Measurements from ENCODE around the gene MMD. TPM values are rescaled to one million over a fixed set of nuclear protein-coding genes. Genes with fewer than 3 reads are reported as not detected.
"Not testable (repeated sequence)": the region's sequence is repeated elsewhere in the genome, so short reads cannot be mapped to it uniquely, and the experiment has no call there.

MMD gene, protein sequence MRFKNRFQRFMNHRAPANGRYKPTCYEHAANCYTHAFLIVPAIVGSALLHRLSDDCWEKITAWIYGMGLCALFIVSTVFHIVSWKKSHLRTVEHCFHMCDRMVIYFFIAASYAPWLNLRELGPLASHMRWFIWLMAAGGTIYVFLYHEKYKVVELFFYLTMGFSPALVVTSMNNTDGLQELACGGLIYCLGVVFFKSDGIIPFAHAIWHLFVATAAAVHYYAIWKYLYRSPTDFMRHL
- total RNA-seq: 10 to 100 TPM; 11.1 to 14.3 TPM

DNA sequence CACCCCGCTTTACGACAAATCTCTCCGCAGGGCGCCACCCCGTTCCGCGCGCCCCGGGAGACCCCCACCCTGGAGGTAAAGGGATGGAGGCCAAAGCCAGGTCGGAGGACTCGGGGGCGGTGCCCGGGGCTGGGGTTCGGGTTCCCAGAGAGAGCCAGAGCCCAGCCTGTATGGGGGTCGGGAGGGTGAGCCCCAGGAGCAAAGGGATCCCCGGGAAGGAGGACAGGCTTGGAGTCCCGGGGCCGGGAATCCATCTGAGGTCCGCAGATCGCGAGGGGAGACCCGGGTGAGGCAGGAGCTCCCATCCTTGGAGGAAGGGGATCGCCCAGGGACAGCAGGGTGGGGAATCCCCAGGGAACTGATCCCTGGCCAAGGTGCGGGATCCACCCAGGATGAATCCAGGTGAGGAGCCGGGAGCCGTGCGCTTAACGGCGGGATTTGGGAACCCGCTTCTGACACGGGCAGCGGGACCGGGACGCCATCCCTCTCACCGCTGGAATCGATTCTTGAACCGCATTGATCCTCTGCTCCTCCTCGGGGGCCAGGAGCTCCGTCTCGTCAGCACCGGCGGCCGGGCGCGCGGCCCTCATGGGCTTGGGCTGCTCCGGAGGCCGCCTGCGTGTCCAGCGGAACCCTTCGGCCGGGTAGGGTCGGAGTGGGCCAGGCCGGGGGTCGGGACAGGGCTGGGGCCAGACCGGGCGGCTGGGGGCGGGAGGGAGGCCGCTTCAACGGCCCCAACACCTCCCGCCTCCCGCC lies at the start of gene MMD:
MMD (minus strand) TSS at position 657 of the 756 bp plus-strand sequence; CDS start at position 517, 140 bp downstream.
- H3K27ac ChIP-seq: peak within 1 kb of the TSS; percentile 35 to 41

DNA sequence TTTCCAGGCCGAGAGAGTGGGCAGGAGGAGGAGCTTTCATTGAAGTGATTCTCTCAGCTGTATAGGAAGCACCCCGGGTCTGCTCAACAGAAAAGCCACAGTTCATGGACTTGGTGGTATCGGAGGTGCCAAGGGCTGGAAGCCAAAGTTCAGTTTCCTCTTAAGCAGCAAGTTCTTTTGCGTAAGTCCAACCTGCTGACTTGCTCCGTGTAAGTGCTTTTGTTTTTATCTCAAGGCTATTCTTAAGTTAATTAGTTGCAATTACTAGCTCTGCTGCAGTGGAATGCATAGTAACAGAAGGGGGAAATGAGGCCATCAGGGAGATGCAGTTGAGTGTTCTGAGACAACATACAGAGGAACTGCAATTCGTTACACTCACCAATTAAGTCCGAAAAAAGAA lies 45.0 kb upstream of the MMD start:
- Histone ChIP-seq H3K27ac (no peak overlapping the region), H3K9me3 (no peaks in the 10 kb centered on the region), H3K36me3 (no peaks in the 10 kb centered on the region), H3K4me3 (no peak overlapping the region), H3K27me3 (replicated peaks; ENCODE audit: insufficient read depth) (no peaks in the 10 kb centered on the region), H3K4me1 (ENCODE audit: control insufficient read depth in 1 of 2, low read depth in 2 of 2) (no peaks in the 10 kb centered on the region)
- DNase-seq (ENCODE audit: low spot score) (no peak), ATAC-seq (ENCODE audit: insufficient number of reproducible peaks, low FRiP score, low read depth) (no peak)
- TF ChIP-seq, protein P1, sequence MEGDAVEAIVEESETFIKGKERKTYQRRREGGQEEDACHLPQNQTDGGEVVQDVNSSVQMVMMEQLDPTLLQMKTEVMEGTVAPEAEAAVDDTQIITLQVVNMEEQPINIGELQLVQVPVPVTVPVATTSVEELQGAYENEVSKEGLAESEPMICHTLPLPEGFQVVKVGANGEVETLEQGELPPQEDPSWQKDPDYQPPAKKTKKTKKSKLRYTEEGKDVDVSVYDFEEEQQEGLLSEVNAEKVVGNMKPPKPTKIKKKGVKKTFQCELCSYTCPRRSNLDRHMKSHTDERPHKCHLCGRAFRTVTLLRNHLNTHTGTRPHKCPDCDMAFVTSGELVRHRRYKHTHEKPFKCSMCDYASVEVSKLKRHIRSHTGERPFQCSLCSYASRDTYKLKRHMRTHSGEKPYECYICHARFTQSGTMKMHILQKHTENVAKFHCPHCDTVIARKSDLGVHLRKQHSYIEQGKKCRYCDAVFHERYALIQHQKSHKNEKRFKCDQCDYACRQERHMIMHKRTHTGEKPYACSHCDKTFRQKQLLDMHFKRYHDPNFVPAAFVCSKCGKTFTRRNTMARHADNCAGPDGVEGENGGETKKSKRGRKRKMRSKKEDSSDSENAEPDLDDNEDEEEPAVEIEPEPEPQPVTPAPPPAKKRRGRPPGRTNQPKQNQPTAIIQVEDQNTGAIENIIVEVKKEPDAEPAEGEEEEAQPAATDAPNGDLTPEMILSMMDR (IDR thresholded peaks at IDR 0.05): no peak

More for the DNA sequence above, at the start of gene MMD:
- Histone ChIP-seq H3K36me3 (no peaks in the 10 kb centered on the region), H3K4me1 (ENCODE audit: control insufficient read depth in 1 of 2, low read depth in 2 of 2) (peaks cover 0 to 17% of the 10 kb centered on the region in 2 donors), H3K27me3 (replicated peaks; ENCODE audit: insufficient read depth) (no peaks in the 10 kb centered on the region), H3K9me3 (no peaks in the 10 kb centered on the region), H3K4me3 (peak within 1 kb of the TSS; percentile 86)
- DNase-seq (ENCODE audit: low spot score) (no peak), ATAC-seq (ENCODE audit: insufficient number of reproducible peaks, low FRiP score, low read depth) (peak; percentile 44)
- TF ChIP-seq, protein P1 (IDR thresholded peaks at IDR 0.05): no peak

DNA sequence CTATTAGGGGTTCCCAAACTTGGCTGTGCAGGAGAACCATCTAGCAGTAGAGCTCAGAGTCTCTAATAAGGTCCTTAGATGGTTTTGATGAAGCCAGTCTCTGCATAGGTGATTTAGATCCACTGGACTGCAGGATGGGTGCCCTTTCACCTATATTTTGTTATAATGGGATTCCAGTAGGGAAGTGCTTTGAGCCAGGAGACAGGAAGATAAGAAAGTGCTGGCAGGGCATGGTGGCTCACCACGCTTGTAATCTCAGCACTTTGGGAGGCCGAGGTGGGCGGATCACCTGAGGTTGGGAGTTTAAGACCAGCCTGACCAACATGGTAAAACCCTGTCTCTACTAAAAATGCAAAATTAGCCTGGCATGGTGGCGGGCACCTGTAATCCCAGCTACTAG lies 44.1 kb upstream of the MMD start:
- H3K4me3 ChIP-seq; H3K27me3 ChIP-seq (replicated peaks; ENCODE audit: insufficient read depth); ATAC-seq (ENCODE audit: insufficient number of reproducible peaks, low FRiP score, low read depth): not testable (repeated sequence)

DNA sequence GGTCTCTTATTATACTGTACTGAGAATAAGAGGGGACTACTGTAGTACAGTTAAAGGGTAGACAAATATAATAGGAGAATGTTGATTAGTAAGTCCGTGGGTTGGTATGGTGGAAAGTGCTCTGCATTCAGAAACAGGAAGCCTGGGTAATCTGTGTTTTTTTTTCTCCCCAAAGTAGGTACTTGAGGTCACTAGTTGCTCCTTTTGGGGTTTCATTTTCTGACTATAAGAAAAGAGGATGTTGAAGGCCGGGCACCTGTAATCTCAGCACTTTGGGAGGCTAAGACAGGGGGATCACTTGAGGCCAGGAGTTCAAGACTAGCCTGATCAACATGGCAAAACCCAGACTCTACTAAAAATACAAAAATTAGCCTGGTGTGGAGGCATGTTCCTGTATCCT lies 42.0 kb upstream of the MMD start:
- Histone ChIP-seq H3K27me3 (replicated peaks; ENCODE audit: insufficient read depth) (no peaks in the 10 kb centered on the region), H3K4me1 (ENCODE audit: control insufficient read depth in 1 of 2, low read depth in 2 of 2) (no peaks in the 10 kb centered on the region), H3K9me3 (no peaks in the 10 kb centered on the region), H3K36me3 (no peaks in the 10 kb centered on the region), H3K4me3 (no peak overlapping the region), H3K27ac (no peak overlapping the region)
- DNase-seq (ENCODE audit: low spot score): no peak
- no peak for ATAC-seq (ENCODE audit: insufficient number of reproducible peaks, low FRiP score, low read depth)
- TF ChIP-seq, protein P1 (IDR thresholded peaks at IDR 0.05): no peak

More for the DNA sequence above, 44.1 kb upstream of the MMD start:
- not testable (repeated sequence) for H3K4me1 ChIP-seq (ENCODE audit: control insufficient read depth in 1 of 2, low read depth in 2 of 2); H3K9me3 ChIP-seq; DNase-seq (ENCODE audit: low spot score); H3K27ac ChIP-seq; H3K36me3 ChIP-seq

DNA sequence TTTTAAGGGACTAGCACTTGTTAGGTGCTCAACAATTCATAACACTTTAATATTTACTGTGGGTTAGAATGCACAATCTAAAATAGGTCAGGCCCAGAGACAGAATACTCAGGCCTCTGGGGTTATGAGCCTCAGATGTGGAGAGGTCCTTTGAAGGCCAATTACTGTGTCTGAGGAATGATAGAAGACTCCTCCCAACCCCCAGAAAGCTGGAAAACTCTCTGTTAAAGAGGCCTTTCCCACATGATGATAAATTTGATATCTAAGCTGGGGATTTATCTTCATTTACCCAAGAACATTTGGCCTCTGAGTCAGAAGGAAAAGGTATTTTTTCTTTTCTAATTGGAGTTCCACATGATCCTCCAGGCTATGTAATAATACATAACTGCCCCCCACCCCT lies 41.1 kb upstream of the MMD start:
- Histone ChIP-seq H3K27me3 (replicated peaks; ENCODE audit: insufficient read depth) (no peaks in the 10 kb centered on the region), H3K4me3 (no peak overlapping the region), H3K4me1 (ENCODE audit: control insufficient read depth in 1 of 2, low read depth in 2 of 2) (no peaks in the 10 kb centered on the region), H3K36me3 (no peaks in the 10 kb centered on the region), H3K9me3 (no peaks in the 10 kb centered on the region), H3K27ac (no peak overlapping the region)
- TF ChIP-seq, protein P1 (IDR thresholded peaks at IDR 0.05): no peak
- no peak for DNase-seq (ENCODE audit: low spot score)
- ATAC-seq (ENCODE audit: insufficient number of reproducible peaks, low FRiP score, low read depth): no peak

Data from thoracic aorta (tissue), 2 donors.